Measurements from ENCODE around the gene KRTAP4-11. TPM values are rescaled to one million over a fixed set of nuclear protein-coding genes. Genes with fewer than 3 reads are reported as not detected.

The KRTAP4-11 gene
- total RNA-seq, 1 experiment from 2014 or later, result not detected

GRCh38 chr17:41144846-41145245 lies 26.7 kb upstream of the KRTAP4-11 start:
- TF ChIP-seq MAX (IDR thresholded peaks at IDR 0.05) (no peak), EGR1 (IDR thresholded peaks at IDR 0.05; ENCODE audit: low read depth) (no peak), CEBPB (IDR thresholded peaks at IDR 0.05; ENCODE audit: low read depth) (no peak), ZNF274 (IDR thresholded peaks at IDR 0.05; ENCODE audit: low read depth, low read length) (no peak), CTCF (IDR thresholded peaks at IDR 0.05 in 2 of 3, conservative IDR thresholded peaks at IDR 0.05 in 1 of 3; ENCODE audit: borderline replicate concordance in 1 of 3, insufficient read depth in 1 of 3, low read depth in 2 of 3, low read length in 2 of 3) (no peak), SIN3A (IDR thresholded peaks at IDR 0.05; ENCODE audit: low read depth) (no peak), TCF7L2 (IDR thresholded peaks at IDR 0.05; ENCODE audit: borderline replicate concordance, extremely low read depth, insufficient read depth, insufficient read length) (no peak), REST (IDR thresholded peaks at IDR 0.05; ENCODE audit: low read depth) (no peak), ATF3 (IDR thresholded peaks at IDR 0.05) (no peak)

More at GRCh38 chr17:41144846-41145245, 26.7 kb upstream of the KRTAP4-11 start:
- ChIA-PET POLR2A (no interaction called here), RAD21 (ENCODE audit: low non-redundant PET in 1 of 2, low total read pairs in 2 of 2, uncharacterized antibody in 2 of 2, unreplicated experiment in 2 of 2) (no interaction called here), CTCF (no interaction called here)
- H3K27me3 ChIP-seq (ENCODE audit: insufficient read depth, low read length), result no peaks in the 10 kb centered on the region
- no peaks in the 10 kb centered on the region for H3K9me2 ChIP-seq (ENCODE audit: insufficient read depth)
- no peaks in the 10 kb centered on the region for H4K20me1 ChIP-seq (ENCODE audit: insufficient read depth)
- H3K27ac ChIP-seq (ENCODE audit: low read depth, low read length), result no peak overlapping the region
- 0 out of 4 replicates have a peak, but pooled peaks cover 0 to 5% of the 10 kb centered on the region in 2 experiments for H3K36me3 ChIP-seq (ENCODE audit: control insufficient read depth in 1 of 2, insufficient read depth in 2 of 2, low read length in 2 of 2)
- H2AFZ ChIP-seq (ENCODE audit: low read depth, low read length, poor library complexity, severe bottlenecking), result no peak overlapping the region
- BruUV-seq (replicated peaks), result no TSS peak
- H3K9me3 ChIP-seq (ENCODE audit: control insufficient read depth in 1 of 2, insufficient read depth in 1 of 2, low read depth in 1 of 2, low read length in 2 of 2), result peaks cover 0 to 33% of the 10 kb centered on the region in 2 experiments; a peak in 2 of 4 replicates
- intact Hi-C loops (cut with micrococcal nuclease), result no loop called here
- no peaks in the 10 kb centered on the region for H3K79me2 ChIP-seq (ENCODE audit: insufficient read depth, low read length)
- H3K4me2 ChIP-seq (ENCODE audit: low read length), result no peak overlapping the region
- no peak overlapping the region for H3K4me3 ChIP-seq (replicated peaks in 1 of 2; ENCODE audit: low read depth in 1 of 2, low read length in 2 of 2)
- ATAC-seq, result no peak
- H3K9ac ChIP-seq (ENCODE audit: low read length), result no peak overlapping the region
- no peak for DNase-seq (ENCODE audit: low read depth, low spot score)
- H3K4me1 ChIP-seq (ENCODE audit: control insufficient read depth in 1 of 2, insufficient read depth in 2 of 2, low read length in 2 of 2), result no peaks in the 10 kb centered on the region; a peak in 1 of 4 replicates
